Pancreas (tissue), 10 donors: ENCODE data around the gene MAD1L1. TPM values are rescaled to one million over a fixed set of nuclear protein-coding genes. Genes with fewer than 3 reads are reported as not detected.

Source experiments
- ATAC-seq, 4 donors: fragments of 200-7000 bp; cut with Tn5 transposase; one replicate each; pipeline versions ENCODE4 v1.8.0 to v1.9.1; 2020; ENCODE audit warnings: mild to moderate bottlenecking in 4 of 4, moderate library complexity in 4 of 4
- DNase-seq, 6 donors: peaks; one replicate each; pipeline ENCODE4 v3.0.0-alpha.2; 2020
- FAIRE-seq: peaks from 2 replicates; lab custom pipeline; 2012; peaks lifted over from hg19 to GRCh38; lab: Jason Lieb, UNC
- H3K27ac ChIP-seq, 4 donors: fragments of 200-600 bp; sonication (generic); 1 replicate in 3 of 4; 2 replicates in 1 of 4; pipeline versions ENCODE4 v1.5.0 to v1.8.0; 2020
- H3K27me3 ChIP-seq, 4 donors: fragments of 200-600 bp; one replicate each; pipeline ENCODE4 v1.8.0; 2021
- H3K36me3 ChIP-seq, 3 donors: fragments of 200-600 bp; sonication (generic) in 1 of 3; one replicate each; pipeline versions ENCODE4 v1.5.0 to v1.8.0; 2020 to 2021
- H3K4me1 ChIP-seq, 3 donors: fragments of 200-600 bp; one replicate each; pipeline ENCODE4 v1.8.0; 2021
- H3K4me3 ChIP-seq, 4 donors: fragments of 200-600 bp; sonication (generic) in 2 of 4; one replicate each; pipeline versions ENCODE4 v1.5.0 to v1.8.0; 2020 to 2021
- H3K9me3 ChIP-seq, 4 donors: fragments of 200-600 bp; one replicate each; pipeline ENCODE4 v1.8.0; 2021
- WGBS, 2 donors: extraction: QIAGEN DNeasy Blood & Tissue Kit; methylation state at CpG; one replicate each; pipeline ENCODE4 v1.1.7; 2013; 5-methylcytosine and 5-hydroxymethylcytosine counted together
- intact Hi-C, 3 donors: fragments of 100-400 bp; cut with DNase I; formaldehyde crosslinking; loops; one replicate each; pipeline versions ENCODE4 v1.11.1 to v1.14.2; 2022
- polyA plus RNA-seq, 2 donors: library from polyadenylated mRNA; stranded (reverse); fragments of 200-250 nt; gene quantifications; one replicate each; pipeline ENCODE4 v1.2.3, GENCODE V29; 2013
- total RNA-seq, 6 donors: library from RNA; stranded (reverse); fragmentation: NEBNext Ultra II Directional in 4 of 6; extraction: Animal tissue kit (Norgen Biotek cat#: 25700) in 4 of 6; gene quantifications; one replicate each; pipeline versions ENCODE4 v1.2.1 to v1.2.4, GENCODE V29; 2021 to 2023
- TF ChIP-seq, protein P1 (sequence below), 4 donors: fragments of 200-600 bp; sonication (generic) in 3 of 4; IDR thresholded peaks; one replicate each; pipeline versions ENCODE4 v1.5.0 to v1.8.0; 2021; ENCODE audit warnings: antibody characterized with exemption in 4 of 4
- donor health status: healthy with polysubstance abuse.
- donor health status: DM: no; HTN: no; CAD: no; lungs with moderate emphysema.
- donor health status: DM: no; HTN: no; CAD: no.
- donor health status: control.
- donor health status: control.
- donor health status: Bipolar disorder and iron deficiency.
- donor health status: DM: yes; HTN: yes; CAD: no.
- donor health status: DM: no; HTN: no; CAD: no.
- donor health status: DM: no; HTN: no; CAD: no.
- donor health status: DM: yes; HTN: yes; CAD: no.

The MAD1L1 gene
- total and polyA plus RNA-seq, 8 donors = 9.8 to 28.2 (median 11.9) TPM

DNA sequence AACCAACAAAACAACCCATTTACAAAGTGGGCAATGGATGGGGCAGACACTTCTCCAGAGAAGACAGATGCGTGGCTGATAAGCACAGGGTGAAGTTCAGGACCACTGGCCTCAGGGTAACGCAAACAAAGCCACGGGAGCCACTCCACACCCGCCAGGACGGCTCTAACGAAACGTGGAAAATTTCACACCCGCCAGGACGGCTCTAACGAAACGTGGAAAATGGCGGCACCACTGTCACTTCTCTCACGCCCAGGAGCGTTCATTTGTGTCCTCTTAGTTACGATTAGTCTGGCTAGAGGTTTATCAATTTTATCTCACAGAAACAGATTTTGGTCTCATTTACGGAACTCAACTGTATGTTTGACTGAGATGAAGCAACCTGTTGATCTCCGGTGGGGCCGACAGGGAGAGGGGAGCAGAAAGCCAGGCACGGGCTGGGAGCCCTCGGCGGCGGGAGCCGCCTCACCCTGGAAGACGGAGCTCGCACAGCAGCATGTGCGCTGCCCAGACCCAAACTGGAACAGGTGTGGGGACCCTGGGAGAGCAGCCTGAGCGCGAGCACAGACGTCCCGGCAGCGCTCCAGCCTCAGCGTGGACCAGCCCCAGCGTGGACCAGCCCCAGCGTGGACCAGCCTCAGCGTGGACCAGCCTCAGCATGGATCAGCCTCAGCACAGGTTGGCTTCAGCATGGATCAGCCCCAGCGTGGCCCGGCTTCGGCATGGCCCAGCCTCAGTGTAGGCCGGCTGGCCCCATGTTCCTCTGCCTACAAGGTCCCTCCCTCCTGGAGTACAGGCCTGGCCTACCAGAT lies 243.5 kb downstream of the MAD1L1 start:
- WGBS, 2 donors = 96% methylated on average over 39 of the region's 39 CpGs
- H3K4me1 ChIP-seq = no peaks in the 10 kb centered on the region
- no peaks in the 10 kb centered on the region for H3K9me3 ChIP-seq
- H3K27ac ChIP-seq = no peak overlapping the region
- no peak for ATAC-seq
- no peak for FAIRE-seq
- peak in 1 of 6 donors; percentile 50 for DNase-seq
- no peak overlapping the region for H3K4me3 ChIP-seq
- H3K36me3 ChIP-seq = no peaks in the 10 kb centered on the region
- TF ChIP-seq, protein P1, sequence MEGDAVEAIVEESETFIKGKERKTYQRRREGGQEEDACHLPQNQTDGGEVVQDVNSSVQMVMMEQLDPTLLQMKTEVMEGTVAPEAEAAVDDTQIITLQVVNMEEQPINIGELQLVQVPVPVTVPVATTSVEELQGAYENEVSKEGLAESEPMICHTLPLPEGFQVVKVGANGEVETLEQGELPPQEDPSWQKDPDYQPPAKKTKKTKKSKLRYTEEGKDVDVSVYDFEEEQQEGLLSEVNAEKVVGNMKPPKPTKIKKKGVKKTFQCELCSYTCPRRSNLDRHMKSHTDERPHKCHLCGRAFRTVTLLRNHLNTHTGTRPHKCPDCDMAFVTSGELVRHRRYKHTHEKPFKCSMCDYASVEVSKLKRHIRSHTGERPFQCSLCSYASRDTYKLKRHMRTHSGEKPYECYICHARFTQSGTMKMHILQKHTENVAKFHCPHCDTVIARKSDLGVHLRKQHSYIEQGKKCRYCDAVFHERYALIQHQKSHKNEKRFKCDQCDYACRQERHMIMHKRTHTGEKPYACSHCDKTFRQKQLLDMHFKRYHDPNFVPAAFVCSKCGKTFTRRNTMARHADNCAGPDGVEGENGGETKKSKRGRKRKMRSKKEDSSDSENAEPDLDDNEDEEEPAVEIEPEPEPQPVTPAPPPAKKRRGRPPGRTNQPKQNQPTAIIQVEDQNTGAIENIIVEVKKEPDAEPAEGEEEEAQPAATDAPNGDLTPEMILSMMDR (IDR thresholded peaks at IDR 0.05) = no peak
- H3K27me3 ChIP-seq = no peaks in the 10 kb centered on the region
- intact Hi-C loops = no loop called here

DNA sequence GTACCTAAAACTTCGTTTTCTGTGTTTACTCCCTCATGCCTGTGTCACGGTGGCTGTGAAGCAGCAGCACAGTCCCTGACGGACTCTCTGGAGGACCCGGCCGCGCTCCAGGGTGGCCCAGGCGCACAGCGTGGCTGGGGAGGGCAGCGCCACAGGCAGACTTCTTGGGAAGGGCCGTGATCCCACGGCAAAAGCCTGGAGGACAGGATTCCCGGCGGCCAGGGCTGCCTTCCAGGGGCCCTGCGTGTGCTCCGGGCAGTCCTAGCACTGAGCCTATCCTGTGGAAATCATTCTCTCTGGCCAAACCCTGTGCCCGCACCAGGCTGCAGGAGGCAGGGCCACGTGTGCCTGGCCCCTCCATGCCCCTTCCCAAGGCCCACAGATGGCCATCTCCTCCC lies 244.2 kb downstream of the MAD1L1 start:
- TF ChIP-seq, protein P1 (IDR thresholded peaks at IDR 0.05) = no peak
- H3K27me3 ChIP-seq = no peaks in the 10 kb centered on the region
- H3K4me1 ChIP-seq = no peaks in the 10 kb centered on the region
- H3K27ac ChIP-seq = no peak overlapping the region
- WGBS, 2 donors = 92 to 95% methylated on average over 17 of the region's 17 CpGs
- H3K9me3 ChIP-seq = no peaks in the 10 kb centered on the region
- no peaks in the 10 kb centered on the region for H3K36me3 ChIP-seq
- peak in 1 of 6 donors; percentile 32 for DNase-seq
- no peak for FAIRE-seq
- no peak overlapping the region for H3K4me3 ChIP-seq
- no peak for ATAC-seq
- intact Hi-C loops = no loop called here

DNA sequence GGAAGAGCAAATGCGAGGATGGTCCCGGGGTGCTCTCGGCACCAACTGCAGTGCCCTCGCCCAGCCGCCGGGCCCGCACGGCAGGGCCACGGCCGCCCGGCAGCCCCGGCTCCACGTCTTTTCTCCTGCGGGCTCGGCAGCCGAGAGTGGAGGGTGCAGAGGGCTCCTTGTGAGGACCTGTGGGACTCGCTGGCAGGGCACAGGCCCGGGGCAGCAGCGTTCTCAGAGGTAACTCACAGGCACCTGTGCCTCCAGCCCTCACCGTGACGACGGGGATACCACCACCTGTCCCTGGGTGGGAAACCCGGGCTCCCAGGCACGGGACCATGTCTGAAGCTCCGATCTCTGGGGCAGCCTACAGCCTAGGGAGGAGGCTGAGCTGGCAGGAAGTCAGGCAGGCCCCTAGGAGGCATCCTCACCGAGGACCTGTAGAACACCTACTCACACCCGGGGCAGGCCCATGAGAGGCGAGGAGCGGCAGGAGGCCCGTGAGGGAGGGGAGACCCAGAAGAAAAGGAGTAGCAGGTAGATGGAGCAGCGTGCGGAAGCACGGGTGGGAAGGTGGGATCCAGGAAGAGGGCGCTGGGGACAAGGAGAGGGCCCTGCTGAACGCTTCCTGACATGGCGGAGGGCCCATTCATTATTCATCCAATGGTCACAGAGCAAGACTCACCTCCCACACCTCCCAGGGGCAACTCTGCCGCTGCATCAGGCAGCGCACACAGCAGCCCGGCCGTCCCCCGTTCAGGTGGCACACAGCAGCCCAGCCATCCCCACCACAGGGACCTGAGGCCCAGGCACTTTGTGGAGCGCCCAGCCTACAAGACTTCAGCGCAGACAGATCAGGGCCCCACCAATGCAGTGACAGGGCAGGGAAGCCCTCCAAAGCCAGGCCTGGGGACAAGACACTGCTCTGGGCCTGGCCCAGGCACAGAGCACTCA lies 244.9 kb downstream of the MAD1L1 start:
- TF ChIP-seq, protein P1 (IDR thresholded peaks at IDR 0.05) = no peak
- H3K4me1 ChIP-seq = no peaks in the 10 kb centered on the region
- ATAC-seq (no peak), DNase-seq (peak in 1 of 6 donors; percentile 46), FAIRE-seq (no peak)
- H3K4me3 ChIP-seq = no peak overlapping the region
- intact Hi-C loops = no loop called here
- WGBS, 2 donors = 91 to 98% methylated on average over 40 to 43 of the region's 43 CpGs
- H3K27ac ChIP-seq = no peak overlapping the region
- no peaks in the 10 kb centered on the region for H3K9me3 ChIP-seq
- H3K36me3 ChIP-seq = no peaks in the 10 kb centered on the region
- H3K27me3 ChIP-seq = no peaks in the 10 kb centered on the region

DNA sequence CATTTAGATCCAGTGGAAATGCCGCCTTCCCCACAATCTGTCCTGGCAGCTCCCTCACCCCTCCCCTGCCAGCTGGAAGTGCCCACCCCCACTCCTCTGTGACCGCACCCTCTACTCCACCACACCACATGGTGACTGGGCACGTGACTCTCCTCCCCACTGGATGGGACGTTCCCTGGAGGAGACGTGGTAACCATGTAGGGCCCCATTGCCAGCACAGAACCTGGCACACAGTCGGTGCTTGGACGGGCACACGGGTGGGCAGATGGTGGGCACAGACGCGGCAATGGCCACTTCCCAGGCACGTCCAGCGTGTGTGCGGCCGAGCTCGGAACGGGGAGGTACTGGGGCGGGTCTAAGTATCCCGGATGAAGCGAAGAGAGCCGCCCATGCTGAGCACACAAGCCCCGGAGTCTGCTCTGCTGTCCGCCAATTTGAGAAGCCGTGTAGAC lies 245.6 kb downstream of the MAD1L1 start:
- Histone ChIP-seq H3K9me3 (no peaks in the 10 kb centered on the region), H3K27me3 (no peaks in the 10 kb centered on the region), H3K36me3 (no peaks in the 10 kb centered on the region), H3K27ac (no peak overlapping the region), H3K4me3 (no peak overlapping the region), H3K4me1 (no peaks in the 10 kb centered on the region)
- TF ChIP-seq, protein P1 (IDR thresholded peaks at IDR 0.05) = no peak
- intact Hi-C loops = no loop called here
- no peak for FAIRE-seq
- whole genome bisulfite sequencing, 2 donors = 95 to 97% methylated on average over 23 of the region's 23 CpGs
- no peak for DNase-seq
- no peak for ATAC-seq
